SU-DHL-6 (cell line): Measurements from ENCODE around the gene TBC1D8.

ENCODE experiments used
- H2AFZ ChIP-seq: fragments of 200-600 bp; sonication (generic); 2 replicates; pipeline ENCODE4 v1.6.1; 2014; ENCODE audit warnings: low read depth, mild to moderate bottlenecking, moderate library complexity, mixed read lengths, antibody characterized with exemption, low read length; ENCODE audit not compliant: severe bottlenecking
- H3F3A ChIP-seq: fragments of 200-600 bp; shearing (Covaris generic); 2 replicates; pipeline ENCODE4 v1.6.0; 2016; ENCODE audit warnings: antibody characterized with exemption, mild to moderate bottlenecking; ENCODE audit not compliant: insufficient read depth
- H3K27ac ChIP-seq: fragments of 200-600 bp; sonication (generic); 2 replicates; pipeline ENCODE4 v1.5.1; 2016; ENCODE audit warnings: low read depth, mild to moderate bottlenecking, low read length, moderate library complexity, mixed read lengths
- H3K27me3 ChIP-seq: fragments of 200-600 bp; sonication (generic), shearing (Covaris generic); 2 replicates; pipeline ENCODE4 v1.6.0; 2014; ENCODE audit warnings: mild to moderate bottlenecking, low read length
- H3K36me3 ChIP-seq: fragments of 200-600 bp; sonication (generic); 2 replicates; pipeline ENCODE4 v1.6.1; 2014; ENCODE audit warnings: mild to moderate bottlenecking, low read length, mixed read lengths
- H3K4me2 ChIP-seq: fragments of 300-600, 200-600 bp; shearing (Covaris generic), sonication (generic); 2 replicates; pipeline ENCODE4 v1.6.0; 2014; ENCODE audit warnings: low read length, low read depth, mild to moderate bottlenecking; ENCODE audit not compliant: poor library complexity, severe bottlenecking
- H3K4me3 ChIP-seq: fragments of 200-600 bp; sonication (generic); 2 replicates; pipeline ENCODE4 v1.5.1; 2014; ENCODE audit warnings: antibody characterized with exemption, low read length, mild to moderate bottlenecking, mixed read lengths; ENCODE audit not compliant: insufficient read depth, poor library complexity, severe bottlenecking
- H3K79me2 ChIP-seq: fragments of 200-600 bp; sonication (generic); 2 replicates; pipeline ENCODE4 v1.6.1; 2014; ENCODE audit warnings: mild to moderate bottlenecking, low read length, moderate library complexity; ENCODE audit not compliant: insufficient read depth
- H3K9ac ChIP-seq: fragments of 200-600 bp; sonication (generic); 2 replicates; pipeline ENCODE4 v1.7.0; 2014; ENCODE audit warnings: mild to moderate bottlenecking, low read length
- H3K9me2 ChIP-seq: fragments of 200-600 bp; sonication (generic); replicated peaks from 2 replicates; pipeline ENCODE4 v1.6.1; 2014; ENCODE audit warnings: low read length; ENCODE audit not compliant: insufficient read depth
- H3K9me3 ChIP-seq: fragments of 200-600 bp; sonication (generic); 2 replicates; pipeline ENCODE4 v1.6.1; 2014; ENCODE audit warnings: low read length, mixed read lengths; ENCODE audit not compliant: insufficient read depth
- H4K20me1 ChIP-seq: fragments of 200-600 bp; sonication (generic); 2 replicates; pipeline ENCODE4 v1.6.1; 2014; ENCODE audit warnings: low read depth, mild to moderate bottlenecking, antibody characterized with exemption, low read length, moderate library complexity, mixed read lengths
- CTCF ChIP-seq: fragments of 200-600 bp; sonication (generic); IDR thresholded peaks from one replicate; pipeline ENCODE4 v1.5.1; 2017; ENCODE audit warnings: antibody characterized with exemption, mild to moderate bottlenecking, low read length, moderate library complexity; ENCODE audit not compliant: insufficient read depth, poor library complexity, severe bottlenecking
- EZH2phosphoT487 ChIP-seq: fragments of 200-600 bp; sonication (generic), shearing (Covaris generic); conservative IDR thresholded peaks from 2 replicates; pipeline ENCODE4 v1.6.1; 2018; ENCODE audit warnings: mild to moderate bottlenecking, antibody characterized with exemption, low read length, moderate library complexity, mixed read lengths

Gene TBC1D8

GRCh38 chr2:101148777-101149176 lies 2.4 kb downstream of the TBC1D8 start:
- Histone ChIP-seq H3K27me3 (no peaks in the 10 kb centered on the region), H3K79me2 (no peaks in the 10 kb centered on the region), H3K27ac (no peak overlapping the region), H3K4me3 (no peak overlapping the region), H3F3A (no peaks in the 10 kb centered on the region), H3K4me2 (no peak overlapping the region), H2AFZ (no peak overlapping the region), H3K9ac (no peak overlapping the region), H3K9me3 (no peaks in the 10 kb centered on the region), H3K36me3 (no peaks in the 10 kb centered on the region), H4K20me1 (no peaks in the 10 kb centered on the region), H3K9me2 (no peaks in the 10 kb centered on the region)
- TF ChIP-seq CTCF (no peak), EZH2phosphoT487 (no peak)

- H3F3A ChIP-seq: no peaks in the 10 kb centered on the region
- TF ChIP-seq CTCF: no peak
- TF ChIP-seq EZH2phosphoT487: no peak
Observed at GRCh38 chr2:101147971-101148370, 3.2 kb downstream of the TBC1D8 start.

GRCh38 chr2:101147062-101147461 lies 4.1 kb downstream of the TBC1D8 start:
- no peaks in the 10 kb centered on the region for H4K20me1 ChIP-seq
- TF ChIP-seq EZH2phosphoT487: no peak
- no peaks in the 10 kb centered on the region for H3K9me3 ChIP-seq
- no peak overlapping the region for H3K9ac ChIP-seq
- no peaks in the 10 kb centered on the region for H3K27me3 ChIP-seq
- H3K9me2 ChIP-seq: no peaks in the 10 kb centered on the region
- no peaks in the 10 kb centered on the region for H3F3A ChIP-seq
- no peak overlapping the region for H3K4me3 ChIP-seq
- no peaks in the 10 kb centered on the region for H3K36me3 ChIP-seq
- H3K79me2 ChIP-seq: no peaks in the 10 kb centered on the region
- H3K4me2 ChIP-seq: no peak overlapping the region
- no peak overlapping the region for H3K27ac ChIP-seq
- no peak overlapping the region for H2AFZ ChIP-seq

More at GRCh38 chr2:101147971-101148370, 3.2 kb downstream of the TBC1D8 start:
- H3K79me2 ChIP-seq: no peaks in the 10 kb centered on the region
- no peaks in the 10 kb centered on the region for H3K27me3 ChIP-seq
- H3K4me3 ChIP-seq: no peak overlapping the region
- H3K36me3 ChIP-seq: no peaks in the 10 kb centered on the region
- no peaks in the 10 kb centered on the region for H4K20me1 ChIP-seq
- H3K9me3 ChIP-seq: no peaks in the 10 kb centered on the region
- no peak overlapping the region for H2AFZ ChIP-seq
- H3K9ac ChIP-seq: no peak overlapping the region
- no peaks in the 10 kb centered on the region for H3K9me2 ChIP-seq
- H3K27ac ChIP-seq: no peak overlapping the region
- no peak overlapping the region for H3K4me2 ChIP-seq

GRCh38 chr2:101146535-101146934 lies 4.6 kb downstream of the TBC1D8 start:
- H4K20me1 ChIP-seq: no peaks in the 10 kb centered on the region
- no peaks in the 10 kb centered on the region for H3F3A ChIP-seq
- no peaks in the 10 kb centered on the region for H3K27me3 ChIP-seq
- no peak overlapping the region for H3K4me3 ChIP-seq
- no peak overlapping the region for H2AFZ ChIP-seq
- no peak for TF ChIP-seq CTCF
- no peak for TF ChIP-seq EZH2phosphoT487
- no peak overlapping the region for H3K27ac ChIP-seq
- H3K9me3 ChIP-seq: no peaks in the 10 kb centered on the region
- H3K4me2 ChIP-seq: no peak overlapping the region
- no peaks in the 10 kb centered on the region for H3K79me2 ChIP-seq
- no peaks in the 10 kb centered on the region for H3K36me3 ChIP-seq
- no peaks in the 10 kb centered on the region for H3K9me2 ChIP-seq
- no peak overlapping the region for H3K9ac ChIP-seq
